Liver (tissue), 3 donors: ENCODE measurements around the gene SEMG2.

Experiments used
- EGR1 ChIP-seq, 2 donors: IDR thresholded peaks; 2 replicates each; pipeline ENCODE4 v1.6.1; 2016 to 2018; ENCODE audit warnings: antibody characterized with exemption in 2 of 2, low read depth in 2 of 2
- FOXA1 ChIP-seq: IDR thresholded peaks from 2 replicates; pipeline ENCODE4 v1.6.1; 2016; ENCODE audit warnings: antibody characterized with exemption
- FOXA2 ChIP-seq: IDR thresholded peaks from 2 replicates; pipeline ENCODE4 v1.6.1; 2016; ENCODE audit warnings: antibody characterized with exemption
- HNF4G ChIP-seq: IDR thresholded peaks from 2 replicates; pipeline ENCODE4 v1.6.1; 2016; ENCODE audit warnings: antibody characterized with exemption
- NR2F2 ChIP-seq: IDR thresholded peaks from 2 replicates; pipeline ENCODE4 v1.6.1; 2016; ENCODE audit warnings: antibody characterized with exemption
- RAD21 ChIP-seq, 2 donors: IDR thresholded peaks; 2 replicates each; pipeline ENCODE4 v1.6.1; 2016; ENCODE audit warnings: antibody characterized with exemption in 2 of 2, mild to moderate bottlenecking in 2 of 2
- SP1 ChIP-seq: IDR thresholded peaks from 2 replicates; pipeline ENCODE4 v1.6.1; 2018; ENCODE audit warnings: antibody characterized with exemption, mild to moderate bottlenecking
- TAF1 ChIP-seq: conservative IDR thresholded peaks from 2 replicates; pipeline ENCODE4 v1.6.1; 2016; ENCODE audit warnings: antibody characterized with exemption, mild to moderate bottlenecking
- YY1 ChIP-seq: IDR thresholded peaks from 2 replicates; pipeline ENCODE4 v1.6.1; 2016; ENCODE audit warnings: antibody characterized with exemption, mild to moderate bottlenecking
- TF ChIP-seq, protein P1 (sequence below): IDR thresholded peaks from 2 replicates; pipeline ENCODE4 v1.6.1; 2016; ENCODE audit warnings: antibody characterized with exemption, mild to moderate bottlenecking
- TF ChIP-seq, protein P2 (sequence below): fragments of 150-350 bp; IDR thresholded peaks from 2 replicates; pipeline ENCODE4 v1.5.1; 2017; ENCODE audit warnings: improper control_type of control experiment, low read depth, low read length; ENCODE audit not compliant: missing input control
- TF ChIP-seq, protein P3 (sequence below): IDR thresholded peaks from 2 replicates; pipeline ENCODE4 v1.6.1; 2016; ENCODE audit warnings: antibody characterized with exemption
- TF ChIP-seq, protein P4 (sequence below): IDR thresholded peaks from 2 replicates; pipeline ENCODE4 v1.6.1; 2016; ENCODE audit warnings: antibody characterized with exemption
- donor health status: healthy.
- donor health status: healthy.

DNA sequence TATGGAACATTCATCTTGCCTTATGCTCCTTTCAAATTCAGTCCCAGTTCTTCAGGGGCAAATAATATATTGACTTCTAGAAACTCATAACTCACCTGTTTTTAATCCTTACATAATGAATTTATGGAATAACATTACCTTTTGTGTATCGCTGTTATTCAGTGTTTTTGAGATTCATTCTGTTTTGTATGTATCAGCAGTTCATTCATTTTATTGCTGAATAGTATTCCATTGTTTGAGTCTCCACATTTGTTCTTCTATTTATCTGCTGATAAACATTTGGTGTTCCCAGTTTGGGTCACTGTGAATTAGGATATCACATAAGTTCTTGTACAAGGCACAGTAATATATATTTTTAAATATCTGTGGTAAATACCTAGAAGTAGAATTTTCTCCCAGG lies 5.1 kb downstream of the SEMG2 start:
- TF ChIP-seq, protein P1, sequence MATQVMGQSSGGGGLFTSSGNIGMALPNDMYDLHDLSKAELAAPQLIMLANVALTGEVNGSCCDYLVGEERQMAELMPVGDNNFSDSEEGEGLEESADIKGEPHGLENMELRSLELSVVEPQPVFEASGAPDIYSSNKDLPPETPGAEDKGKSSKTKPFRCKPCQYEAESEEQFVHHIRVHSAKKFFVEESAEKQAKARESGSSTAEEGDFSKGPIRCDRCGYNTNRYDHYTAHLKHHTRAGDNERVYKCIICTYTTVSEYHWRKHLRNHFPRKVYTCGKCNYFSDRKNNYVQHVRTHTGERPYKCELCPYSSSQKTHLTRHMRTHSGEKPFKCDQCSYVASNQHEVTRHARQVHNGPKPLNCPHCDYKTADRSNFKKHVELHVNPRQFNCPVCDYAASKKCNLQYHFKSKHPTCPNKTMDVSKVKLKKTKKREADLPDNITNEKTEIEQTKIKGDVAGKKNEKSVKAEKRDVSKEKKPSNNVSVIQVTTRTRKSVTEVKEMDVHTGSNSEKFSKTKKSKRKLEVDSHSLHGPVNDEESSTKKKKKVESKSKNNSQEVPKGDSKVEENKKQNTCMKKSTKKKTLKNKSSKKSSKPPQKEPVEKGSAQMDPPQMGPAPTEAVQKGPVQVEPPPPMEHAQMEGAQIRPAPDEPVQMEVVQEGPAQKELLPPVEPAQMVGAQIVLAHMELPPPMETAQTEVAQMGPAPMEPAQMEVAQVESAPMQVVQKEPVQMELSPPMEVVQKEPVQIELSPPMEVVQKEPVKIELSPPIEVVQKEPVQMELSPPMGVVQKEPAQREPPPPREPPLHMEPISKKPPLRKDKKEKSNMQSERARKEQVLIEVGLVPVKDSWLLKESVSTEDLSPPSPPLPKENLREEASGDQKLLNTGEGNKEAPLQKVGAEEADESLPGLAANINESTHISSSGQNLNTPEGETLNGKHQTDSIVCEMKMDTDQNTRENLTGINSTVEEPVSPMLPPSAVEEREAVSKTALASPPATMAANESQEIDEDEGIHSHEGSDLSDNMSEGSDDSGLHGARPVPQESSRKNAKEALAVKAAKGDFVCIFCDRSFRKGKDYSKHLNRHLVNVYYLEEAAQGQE, result no peak
- TF ChIP-seq, protein P2, sequence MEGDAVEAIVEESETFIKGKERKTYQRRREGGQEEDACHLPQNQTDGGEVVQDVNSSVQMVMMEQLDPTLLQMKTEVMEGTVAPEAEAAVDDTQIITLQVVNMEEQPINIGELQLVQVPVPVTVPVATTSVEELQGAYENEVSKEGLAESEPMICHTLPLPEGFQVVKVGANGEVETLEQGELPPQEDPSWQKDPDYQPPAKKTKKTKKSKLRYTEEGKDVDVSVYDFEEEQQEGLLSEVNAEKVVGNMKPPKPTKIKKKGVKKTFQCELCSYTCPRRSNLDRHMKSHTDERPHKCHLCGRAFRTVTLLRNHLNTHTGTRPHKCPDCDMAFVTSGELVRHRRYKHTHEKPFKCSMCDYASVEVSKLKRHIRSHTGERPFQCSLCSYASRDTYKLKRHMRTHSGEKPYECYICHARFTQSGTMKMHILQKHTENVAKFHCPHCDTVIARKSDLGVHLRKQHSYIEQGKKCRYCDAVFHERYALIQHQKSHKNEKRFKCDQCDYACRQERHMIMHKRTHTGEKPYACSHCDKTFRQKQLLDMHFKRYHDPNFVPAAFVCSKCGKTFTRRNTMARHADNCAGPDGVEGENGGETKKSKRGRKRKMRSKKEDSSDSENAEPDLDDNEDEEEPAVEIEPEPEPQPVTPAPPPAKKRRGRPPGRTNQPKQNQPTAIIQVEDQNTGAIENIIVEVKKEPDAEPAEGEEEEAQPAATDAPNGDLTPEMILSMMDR, result no peak
- TF ChIP-seq EGR1 (IDR thresholded peaks at IDR 0.05; ENCODE audit: low read depth in 2 of 2), result no peak
- TF ChIP-seq, protein P3, sequence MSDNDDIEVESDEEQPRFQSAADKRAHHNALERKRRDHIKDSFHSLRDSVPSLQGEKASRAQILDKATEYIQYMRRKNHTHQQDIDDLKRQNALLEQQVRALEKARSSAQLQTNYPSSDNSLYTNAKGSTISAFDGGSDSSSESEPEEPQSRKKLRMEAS, result no peak
- TF ChIP-seq NR2F2, result no peak
- TF ChIP-seq FOXA2, result no peak
- TF ChIP-seq, protein P4, sequence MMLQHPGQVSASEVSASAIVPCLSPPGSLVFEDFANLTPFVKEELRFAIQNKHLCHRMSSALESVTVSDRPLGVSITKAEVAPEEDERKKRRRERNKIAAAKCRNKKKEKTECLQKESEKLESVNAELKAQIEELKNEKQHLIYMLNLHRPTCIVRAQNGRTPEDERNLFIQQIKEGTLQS, result no peak
- no peak for TF ChIP-seq FOXA1
- TF ChIP-seq TAF1, result no peak
- TF ChIP-seq HNF4G, result no peak
- no peak for TF ChIP-seq YY1
- no peak for TF ChIP-seq SP1
- no peak for TF ChIP-seq RAD21 (IDR thresholded peaks at IDR 0.05)
